Left kidney (tissue), 8 donors: ENCODE measurements around the gene MNAT1. TPM values are rescaled to one million over a fixed set of nuclear protein-coding genes. Genes with fewer than 3 reads are reported as not detected.
A peak's percentile ranks its signal among the peaks of the same experiment; 100 is the strongest.
"Not testable (repeated sequence)": the region's sequence is repeated elsewhere in the genome, so short reads cannot be mapped to it uniquely, and the experiment has no call there.

Experiments used
- DNase-seq: peaks from one replicate; pipeline ENCODE4 v3.0.0-alpha.2; 2013
- long read RNA-seq, 8 donors: transcript quantifications; one replicate each; lab custom pipeline, GENCODE V29; 2026
- polyA plus RNA-seq: library from polyadenylated mRNA; unstranded; fragments of 120-200 nt; gene quantifications from one replicate; pipeline ENCODE4 v1.2.1, GENCODE V29; 2013; ENCODE audit not compliant: insufficient read length

The MNAT1 gene
- polyA plus RNA-seq, result 53.0 TPM
- long read RNA-seq, donor 1, transcript MNAT1-201 (8 exons, 2,635 nt), result major isoform, 13 of 23 reads
- long read RNA-seq, donor 1, partial matches to known transcripts, result 6 of 23 reads
- long read RNA-seq, donor 1, other reads (novel, unspliced or antisense), result 0 of 23 reads
- long read RNA-seq, donor 2, transcript MNAT1-208 (4 exons, 1,097 nt), result major isoform, 9 of 23 reads
- long read RNA-seq, donor 2, transcript MNAT1-201 (8 exons, 2,635 nt), result minor isoform, 8 of 23 reads
- long read RNA-seq, donor 2, partial matches to known transcripts, result 6 of 23 reads
- long read RNA-seq, donor 2, other reads (novel, unspliced or antisense), result 0 of 23 reads
- long read RNA-seq, donor 3, transcript MNAT1-208 (4 exons, 1,097 nt), result minor isoform, 5 of 17 reads
- long read RNA-seq, donor 3, transcript MNAT1-201 (8 exons, 2,635 nt), result major isoform, 7 of 17 reads
- long read RNA-seq, donor 3, partial matches to known transcripts, result 5 of 17 reads
- long read RNA-seq, donor 3, other reads (novel, unspliced or antisense), result 0 of 17 reads
- long read RNA-seq, donor 4, partial matches to known transcripts, result 0 of 3 reads
- long read RNA-seq, donor 4, other reads (novel, unspliced or antisense), result 0 of 3 reads
- long read RNA-seq, donor 5, transcript MNAT1-201 (8 exons, 2,635 nt), result major isoform, 15 of 47 reads
- long read RNA-seq, donor 5, transcript MNAT1-208 (4 exons, 1,097 nt), result minor isoform, 14 of 47 reads
- long read RNA-seq, donor 5, partial matches to known transcripts, result 18 of 47 reads
- long read RNA-seq, donor 5, other reads (novel, unspliced or antisense), result 0 of 47 reads
- long read RNA-seq, donor 6, transcript MNAT1-208 (4 exons, 1,097 nt), result major isoform, 7 of 15 reads
- long read RNA-seq, donor 6, partial matches to known transcripts, result 5 of 15 reads
- long read RNA-seq, donor 6, other reads (novel, unspliced or antisense), result 0 of 15 reads
- long read RNA-seq, donor 7, transcript MNAT1-201 (8 exons, 2,635 nt), result minor isoform, 10 of 41 reads
- long read RNA-seq, donor 7, transcript MNAT1-208 (4 exons, 1,097 nt), result major isoform, 12 of 41 reads
- long read RNA-seq, donor 7, partial matches to known transcripts, result 19 of 41 reads
- long read RNA-seq, donor 7, other reads (novel, unspliced or antisense), result 0 of 41 reads
- long read RNA-seq, donor 8, transcript MNAT1-201 (8 exons, 2,635 nt), result major isoform, 5 of 7 reads
- long read RNA-seq, donor 8, partial matches to known transcripts, result 0 of 7 reads
- long read RNA-seq, donor 8, other reads (novel, unspliced or antisense), result 0 of 7 reads

- DNase-seq, result peak; percentile 79
Observed at GRCh38 chr14:60734465-60735242, at the start of gene MNAT1. TSS of gene MNAT1 (plus strand) at chr14:60734761. CDS start at chr14:60734863, 102 bp downstream.

DNA sequence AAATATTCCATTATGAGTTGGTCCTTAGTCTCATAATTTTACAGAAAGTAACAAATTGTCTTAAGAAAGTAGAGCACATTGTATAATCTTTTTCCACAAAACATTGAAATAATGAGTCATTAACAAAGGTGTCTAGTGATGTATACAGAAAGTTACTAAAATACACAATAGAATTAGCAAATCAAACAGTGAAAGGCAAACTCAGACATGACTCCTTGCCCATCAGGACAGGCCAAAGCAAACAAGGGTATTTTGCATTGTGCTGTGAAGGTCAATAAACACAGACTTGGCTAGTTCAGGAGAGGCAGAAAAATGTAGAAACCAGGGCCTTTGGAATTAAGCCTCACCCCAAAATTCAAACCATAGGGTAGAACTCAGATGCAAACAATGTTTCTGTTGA lies 47.7 kb upstream of the MNAT1 start:
- no peak for DNase-seq

GRCh38 chr14:60691383-60692113 lies 43.0 kb upstream of the MNAT1 start:
- no peak for DNase-seq

GRCh38 chr14:60695327-60695726 lies 39.2 kb upstream of the MNAT1 start:
- no peak for DNase-seq

DNA sequence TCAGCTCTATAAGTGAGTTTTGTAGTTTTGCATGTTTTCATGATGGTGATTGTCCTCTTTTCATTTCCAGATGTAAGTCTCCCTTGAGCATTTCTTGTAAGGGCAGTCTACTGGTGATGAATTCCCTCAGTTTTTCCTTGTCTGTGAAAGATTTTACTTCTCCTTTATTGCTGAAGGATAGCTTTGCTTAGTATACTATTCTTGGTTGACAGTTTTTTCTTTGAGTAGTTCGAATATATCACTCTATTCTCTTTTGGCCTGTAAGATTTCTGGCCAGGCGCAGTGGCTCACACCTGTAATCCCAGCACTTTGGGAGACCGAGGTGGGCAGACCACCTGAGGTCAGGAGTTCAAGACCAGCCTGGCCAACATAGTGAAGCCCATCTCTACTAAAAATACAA lies 34.0 kb upstream of the MNAT1 start:
- no peak for DNase-seq

- no peak for DNase-seq
Observed at GRCh38 chr14:60705100-60705499, 29.5 kb upstream of the MNAT1 start.

GRCh38 chr14:60707858-60708257 lies 26.7 kb upstream of the MNAT1 start:
- DNase-seq, result no peak

DNA sequence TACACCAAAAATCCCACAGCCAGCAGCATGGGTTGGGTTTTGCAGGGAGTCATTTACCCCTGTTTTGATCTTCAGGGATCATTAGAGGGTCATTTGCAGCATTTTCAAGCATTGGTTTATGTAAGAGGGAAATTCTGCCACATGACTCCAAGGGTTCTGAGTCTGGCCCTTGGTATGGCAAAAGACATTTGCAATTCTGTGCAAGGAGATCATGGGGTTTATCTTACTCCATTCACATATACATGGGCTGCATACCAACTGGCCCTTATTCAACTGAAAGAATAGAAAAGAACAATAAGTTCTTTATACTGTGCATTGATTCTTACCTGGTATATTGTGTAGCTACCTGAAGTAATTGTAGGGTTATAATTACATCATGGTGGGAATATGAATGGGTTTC lies 24.1 kb upstream of the MNAT1 start:
- DNase-seq, result no peak

GRCh38 chr14:60713513-60713912 lies 21.0 kb upstream of the MNAT1 start:
- no peak for DNase-seq

DNA sequence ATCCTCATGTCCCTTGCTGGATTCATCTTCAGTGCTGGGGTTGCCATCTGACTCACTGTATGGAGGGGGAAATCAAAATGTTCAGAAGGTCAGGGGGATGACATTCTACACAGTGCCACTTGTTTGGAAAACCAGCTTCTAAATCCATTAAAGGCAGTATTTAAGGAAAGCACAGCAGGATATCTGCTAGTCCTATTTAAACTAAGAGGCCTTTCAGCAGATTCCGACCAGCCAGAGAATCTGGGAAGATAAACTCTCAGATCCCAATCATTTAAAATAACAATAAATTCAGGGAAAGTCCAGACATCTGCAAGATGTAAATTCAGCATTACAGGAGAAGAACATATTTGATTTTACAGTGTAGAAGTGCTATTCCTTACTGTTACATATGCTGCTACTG lies 14.2 kb upstream of the MNAT1 start:
- no peak for DNase-seq

DNA sequence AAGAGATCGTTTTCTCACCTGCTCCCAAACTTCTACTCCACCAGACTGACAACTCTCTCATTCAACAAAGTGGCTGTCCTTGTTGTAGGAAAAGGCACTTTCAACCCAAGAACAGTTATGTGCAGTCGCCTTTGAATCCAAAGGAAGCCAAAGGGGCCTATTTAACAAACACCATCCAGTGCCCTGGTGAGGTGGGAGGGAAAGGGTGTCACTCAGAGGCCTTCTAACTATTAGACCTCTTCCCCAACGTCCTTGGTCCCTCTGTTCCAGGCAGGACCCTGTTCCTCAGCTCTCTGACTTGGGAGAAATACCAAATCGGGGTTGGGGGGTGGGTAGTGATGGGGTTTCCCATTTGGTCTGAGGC lies 13.6 kb upstream of the MNAT1 start:
- no peak for DNase-seq

GRCh38 chr14:60721326-60722106 lies 13.0 kb upstream of the MNAT1 start:
- DNase-seq, result no peak

DNA sequence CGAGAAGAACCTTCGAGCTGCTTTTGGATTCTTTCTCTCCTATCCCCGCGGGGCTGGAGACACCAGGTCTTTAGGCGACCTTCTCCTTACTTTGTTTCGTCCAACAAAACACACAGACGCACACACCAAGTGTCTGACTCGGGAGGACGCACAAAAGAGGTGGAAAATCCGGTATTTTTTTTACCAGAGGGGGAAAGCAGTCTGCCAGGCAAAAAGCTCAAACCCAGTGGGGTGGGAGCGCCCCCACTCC lies 12.5 kb upstream of the MNAT1 start:
- DNase-seq, result no peak

- peak; percentile 74 for DNase-seq
Observed at GRCh38 chr14:60722357-60723115, 12.0 kb upstream of the MNAT1 start.

- peak; percentile 51 for DNase-seq
Observed at GRCh38 chr14:60723116-60723906, 11.2 kb upstream of the MNAT1 start.

DNA sequence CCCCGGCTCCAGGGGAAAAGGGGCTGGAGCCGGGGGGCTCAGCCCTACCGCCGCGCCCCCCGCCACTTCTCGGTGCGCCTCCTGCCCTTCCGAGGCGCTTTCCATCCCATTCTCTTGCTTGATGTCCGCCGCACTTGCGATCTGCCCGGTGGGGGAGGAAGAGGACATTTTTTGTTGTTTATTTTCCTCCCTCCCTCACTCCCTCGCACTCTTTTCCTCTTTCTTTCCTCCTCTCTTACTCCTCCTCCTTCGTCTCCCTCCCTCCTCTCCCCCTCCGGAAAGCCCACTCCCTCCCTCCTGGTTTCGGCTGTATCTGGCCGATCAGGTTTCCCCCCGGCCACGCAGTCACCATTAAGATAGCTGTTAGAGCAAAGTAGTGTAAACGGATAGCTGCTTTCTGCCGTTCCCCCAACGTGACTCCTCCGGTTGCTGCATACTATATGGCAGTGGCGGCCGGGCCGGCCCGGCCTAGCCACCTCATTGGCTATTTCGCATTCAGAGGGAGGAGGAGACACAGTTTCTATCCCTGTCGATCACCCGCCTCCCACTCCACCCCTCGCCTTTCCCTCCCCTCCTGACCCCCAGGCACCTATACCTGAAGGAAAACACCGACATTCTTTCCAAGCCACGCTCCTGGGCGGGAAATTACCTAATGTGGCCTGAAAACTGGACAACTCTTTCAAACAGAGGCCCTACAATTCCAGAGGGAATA lies 10.5 kb upstream of the MNAT1 start, which contains the start of gene SIX4:
Gene SIX4 (minus strand): TSS at position 445 of the 712 bp plus-strand sequence. CDS start 277 bp downstream, at position 168.
- peak; percentile 85 for DNase-seq

GRCh38 chr14:60731291-60731690 lies 3.3 kb upstream of the MNAT1 start:
- not testable (repeated sequence) for DNase-seq
